PC-3 (cell line): ENCODE measurements around the gene CFAP99. TPM values are rescaled to one million over a fixed set of nuclear protein-coding genes. Genes with fewer than 3 reads are reported as not detected.
A peak's percentile ranks its signal among the peaks of the same experiment; 100 is the strongest.

Experiments
- ATAC-seq: fragments of 200-7000 bp; cut with Tn5 transposase; 2 replicates; pipeline ENCODE4 v1.9.1; 2020; ENCODE audit warnings: mild to moderate bottlenecking, moderate library complexity
- BruUV-seq: library from RNA; stranded (reverse); fragments of 400-500 nt; replicated peaks from 2 replicates; lab custom pipeline; 2021; lab: Mats Ljungman, UMichigan
- CTCF ChIA-PET: fragments of 300-600 bp; sonication (Branson Sonifier 250); formaldehyde crosslinking; loops from one replicate; lab custom pipeline; 2022; ENCODE audit warnings: antibody characterized with exemption; lab: Charles Lee
- POLR2A ChIA-PET: fragments of 300-600 bp; sonication (Branson Sonifier 250); formaldehyde crosslinking; loops from one replicate; lab custom pipeline; 2022; ENCODE audit warnings: antibody characterized with exemption; ENCODE audit not compliant: unreplicated experiment; lab: Charles Lee
- DNase-seq: peaks from one replicate; pipeline ENCODE4 v3.0.0-alpha.2; 2015
- H2AFZ ChIP-seq: fragments of 300-600 bp; sonication (generic); 2 replicates; pipeline ENCODE4 v1.6.0; 2016; ENCODE audit warnings: antibody characterized with exemption, low read length
- H3F3A ChIP-seq: fragments of 300-600 bp; sonication (generic); one replicate; pipeline ENCODE4 v1.6.0; 2017; ENCODE audit warnings: antibody characterized with exemption, low read length, control low read depth, mild to moderate bottlenecking; ENCODE audit not compliant: unreplicated experiment
- H3K27ac ChIP-seq: fragments of 300-600 bp; sonication (generic); 2 replicates; pipeline ENCODE4 v1.5.1; 2016; ENCODE audit warnings: mild to moderate bottlenecking, low read length
- H3K27me3 ChIP-seq: fragments of 300-600 bp; sonication (generic); 2 replicates; pipeline ENCODE4 v1.6.1; 2016; ENCODE audit warnings: low read length, mixed read lengths
- H3K36me3 ChIP-seq: fragments of 300-600 bp; sonication (generic); 2 replicates; pipeline ENCODE4 v1.6.1; 2016; ENCODE audit warnings: low read depth, mixed run types, low read length, mixed read lengths
- H3K4me1 ChIP-seq: fragments of 300-600 bp; sonication (generic); 2 replicates; pipeline ENCODE4 v1.5.1; 2016; ENCODE audit warnings: low read length; ENCODE audit not compliant: insufficient read depth
- H3K4me2 ChIP-seq: fragments of 300-600 bp; sonication (generic); 2 replicates; pipeline ENCODE4 v1.6.0; 2016; ENCODE audit warnings: low read length
- H3K4me3 ChIP-seq: fragments of 300-600 bp; sonication (generic); 2 replicates; pipeline ENCODE4 v1.5.1; 2016; ENCODE audit warnings: mild to moderate bottlenecking, low read length, mixed read lengths
- H3K79me2 ChIP-seq: fragments of 300-600 bp; sonication (generic); 2 replicates; pipeline ENCODE4 v1.6.1; 2017; ENCODE audit warnings: low read length, mixed read lengths
- H3K9ac ChIP-seq: fragments of 300-600 bp; sonication (generic); 2 replicates; pipeline ENCODE4 v1.6.0; 2016; ENCODE audit warnings: mild to moderate bottlenecking, low read length
- H3K9me2 ChIP-seq: fragments of 300-600 bp; sonication (generic); replicated peaks from 2 replicates; pipeline ENCODE4 v1.6.1; 2016; ENCODE audit warnings: mixed run types, low read length, mixed read lengths
- H3K9me3 ChIP-seq: fragments of 300-600 bp; sonication (generic); 2 replicates; pipeline ENCODE4 v1.6.1; 2016; ENCODE audit warnings: low read length, mixed read lengths
- H4K20me1 ChIP-seq: fragments of 300-600 bp; sonication (generic); 2 replicates; pipeline ENCODE4 v1.6.1; 2016; ENCODE audit warnings: low read length, mixed read lengths
- EZH2 ChIP-seq: fragments of 300-600 bp; sonication (generic); IDR thresholded peaks from one replicate; pipeline ENCODE4 v1.6.1; 2017; ENCODE audit warnings: antibody characterized with exemption, mild to moderate bottlenecking, low read length; ENCODE audit not compliant: unreplicated experiment
- EZH2phosphoT487 ChIP-seq: fragments of 300-600 bp; sonication (generic); IDR thresholded peaks from 2 replicates; pipeline ENCODE4 v1.6.1; 2018; ENCODE audit warnings: mild to moderate bottlenecking, antibody characterized with exemption, low read length, borderline replicate concordance
- intact Hi-C: fragments of 100-400 bp; cut with micrococcal nuclease; formaldehyde crosslinking; loops from 2 replicates; pipeline ENCODE4 v1.9.0; 2023
- total RNA-seq: library from RNA; depleted of rRNA; stranded (reverse); fragments of >200 nt; gene quantifications from 2 replicates; pipeline ENCODE4 v1.2.3, GENCODE V29; 2014
- TF ChIP-seq, protein P1 (sequence below): fragments of 300-600 bp; sonication (generic); conservative IDR thresholded peaks from 2 replicates; pipeline ENCODE4 v1.5.1; 2017; ENCODE audit warnings: antibody characterized with exemption, low read depth, mild to moderate bottlenecking, low read length

CFAP99 gene
- total RNA-seq, 1 experiment from 2014 or later = not detected

DNA sequence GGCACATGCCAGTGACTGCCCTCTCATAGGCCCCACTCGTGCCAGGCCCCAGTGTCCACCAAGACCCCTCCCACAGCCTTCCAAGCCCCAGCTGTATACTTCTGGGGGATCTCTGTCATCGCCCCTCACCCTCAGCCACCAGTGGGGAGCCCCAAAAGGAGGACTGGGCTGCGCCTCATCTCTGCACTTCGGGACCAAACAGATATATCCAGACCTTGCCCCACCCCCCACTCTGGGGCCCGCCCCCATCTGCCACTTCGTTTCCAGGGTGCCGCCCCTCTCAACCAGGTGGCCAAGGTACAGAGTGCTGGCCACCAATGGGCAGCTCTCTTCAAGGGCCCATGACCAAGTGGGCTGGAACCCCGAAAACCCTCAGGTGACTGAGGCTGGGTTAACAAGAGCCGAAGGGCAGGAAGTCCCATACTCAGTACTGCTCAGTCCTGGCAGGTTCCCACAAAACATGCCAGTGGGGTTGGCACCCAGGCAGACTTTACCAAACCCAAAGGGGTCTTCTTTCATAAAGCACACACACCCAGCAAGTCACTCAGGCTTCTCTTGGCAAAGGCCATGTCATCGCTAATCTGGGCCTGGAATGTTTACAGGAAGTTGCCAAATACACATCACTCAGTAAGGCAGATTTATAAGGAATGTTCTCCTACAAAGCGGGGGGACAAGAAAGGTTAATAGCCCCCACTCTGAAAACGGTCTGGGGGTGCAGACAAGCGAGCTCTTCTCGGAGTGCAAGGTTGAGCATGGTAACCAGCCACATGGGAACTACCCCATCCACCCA is 4.7 kb upstream of the CFAP99 start:
- TF ChIP-seq, protein P1, sequence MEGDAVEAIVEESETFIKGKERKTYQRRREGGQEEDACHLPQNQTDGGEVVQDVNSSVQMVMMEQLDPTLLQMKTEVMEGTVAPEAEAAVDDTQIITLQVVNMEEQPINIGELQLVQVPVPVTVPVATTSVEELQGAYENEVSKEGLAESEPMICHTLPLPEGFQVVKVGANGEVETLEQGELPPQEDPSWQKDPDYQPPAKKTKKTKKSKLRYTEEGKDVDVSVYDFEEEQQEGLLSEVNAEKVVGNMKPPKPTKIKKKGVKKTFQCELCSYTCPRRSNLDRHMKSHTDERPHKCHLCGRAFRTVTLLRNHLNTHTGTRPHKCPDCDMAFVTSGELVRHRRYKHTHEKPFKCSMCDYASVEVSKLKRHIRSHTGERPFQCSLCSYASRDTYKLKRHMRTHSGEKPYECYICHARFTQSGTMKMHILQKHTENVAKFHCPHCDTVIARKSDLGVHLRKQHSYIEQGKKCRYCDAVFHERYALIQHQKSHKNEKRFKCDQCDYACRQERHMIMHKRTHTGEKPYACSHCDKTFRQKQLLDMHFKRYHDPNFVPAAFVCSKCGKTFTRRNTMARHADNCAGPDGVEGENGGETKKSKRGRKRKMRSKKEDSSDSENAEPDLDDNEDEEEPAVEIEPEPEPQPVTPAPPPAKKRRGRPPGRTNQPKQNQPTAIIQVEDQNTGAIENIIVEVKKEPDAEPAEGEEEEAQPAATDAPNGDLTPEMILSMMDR = no peak
- TF ChIP-seq EZH2 = no peak
- no peak for TF ChIP-seq EZH2phosphoT487
- ATAC-seq = no peak
- no peaks in the 10 kb centered on the region for H3K36me3 ChIP-seq
- H3K9me3 ChIP-seq = no peaks in the 10 kb centered on the region
- H3K4me3 ChIP-seq = peak overlapping the region; percentile 64; the same call in 1 of the 2 replicates
- H3K79me2 ChIP-seq = peaks cover 14% of the 10 kb centered on the region
- no peak overlapping the region for H3K9ac ChIP-seq
- H3K27ac ChIP-seq = peak overlapping the region; percentile 88
- intact Hi-C loops = loop anchor here (10.0 kb wide), 1 partner anchor 51 kb away; the partner anchor contains the start of gene RNF4
- H2AFZ ChIP-seq = no peak overlapping the region
- CTCF ChIA-PET = interaction anchor here (1.0 kb wide), 1 partner anchor 48 kb away, joined by 4 read pairs; no protein-coding TSS in a partner anchor
- H3K27me3 ChIP-seq = no peaks in the 10 kb centered on the region; the same call in 1 of the 2 replicates
- H3K4me2 ChIP-seq = peak overlapping the region; percentile 89
- no TSS peak for BruUV-seq
- H3K9me2 ChIP-seq = no peaks in the 10 kb centered on the region
- H3F3A ChIP-seq = no peaks in the 10 kb centered on the region
- peak; percentile 24 for DNase-seq
- POLR2A ChIA-PET = no interaction called here
- H3K4me1 ChIP-seq = peaks cover 34% of the 10 kb centered on the region
- H4K20me1 ChIP-seq = no peaks in the 10 kb centered on the region

DNA sequence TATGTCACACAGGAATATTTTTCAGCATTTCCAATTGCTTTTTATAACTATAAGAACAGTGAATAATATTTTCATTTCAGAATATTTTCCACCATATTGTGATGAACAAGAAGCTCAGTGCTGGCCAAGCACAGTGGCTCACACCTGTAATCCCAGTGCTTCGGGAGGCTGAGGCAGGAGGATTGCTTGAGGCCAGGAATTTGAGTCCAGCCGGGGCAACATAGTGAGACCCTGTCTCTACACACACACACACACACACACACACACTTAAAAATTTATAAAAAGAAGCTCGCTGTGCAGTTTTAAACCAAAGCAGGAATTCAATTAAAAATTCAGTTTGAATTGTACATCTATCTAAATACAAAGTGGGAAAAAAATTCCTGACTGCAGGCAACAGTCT is 3.5 kb upstream of the CFAP99 start:
- no peaks in the 10 kb centered on the region for H3K9me2 ChIP-seq
- H3K4me2 ChIP-seq = no peak overlapping the region
- H3F3A ChIP-seq = no peaks in the 10 kb centered on the region
- POLR2A ChIA-PET = no interaction called here
- no peak for TF ChIP-seq EZH2
- TF ChIP-seq, protein P1 = no peak
- TF ChIP-seq EZH2phosphoT487 = no peak
- intact Hi-C loops = loop anchor here (5.0 to 10.0 kb wide), 2 partner anchors 50 to 153 kb away; partner anchors contain the start of genes MXD4 and RNF4
- peaks cover 34% of the 10 kb centered on the region for H3K4me1 ChIP-seq
- no peak overlapping the region for H3K9ac ChIP-seq
- DNase-seq = no peak
- BruUV-seq = no TSS peak
- no peaks in the 10 kb centered on the region for H3K9me3 ChIP-seq
- H3K79me2 ChIP-seq = peaks cover 14% of the 10 kb centered on the region
- H3K27ac ChIP-seq = no peak overlapping the region
- no peak overlapping the region for H3K4me3 ChIP-seq
- peaks cover 2% of the 10 kb centered on the region for H3K27me3 ChIP-seq
- no peak for ATAC-seq
- CTCF ChIA-PET = interaction anchor here (0.7 kb wide), 1 partner anchor 475 kb away, joined by 3 read pairs; no protein-coding TSS in a partner anchor
- no peak overlapping the region for H2AFZ ChIP-seq
- H4K20me1 ChIP-seq = no peaks in the 10 kb centered on the region
- H3K36me3 ChIP-seq = no peaks in the 10 kb centered on the region
